Measurements from ENCODE around the gene RTL10. TPM values are rescaled to one million over a fixed set of nuclear protein-coding genes. Genes with fewer than 3 reads are reported as not detected.

Gene RTL10
- polyA plus RNA-seq, 1 donor (not counting 4 experiments of a cell fraction or from before 2014, with no cell fraction given), result 12.9 TPM

DNA sequence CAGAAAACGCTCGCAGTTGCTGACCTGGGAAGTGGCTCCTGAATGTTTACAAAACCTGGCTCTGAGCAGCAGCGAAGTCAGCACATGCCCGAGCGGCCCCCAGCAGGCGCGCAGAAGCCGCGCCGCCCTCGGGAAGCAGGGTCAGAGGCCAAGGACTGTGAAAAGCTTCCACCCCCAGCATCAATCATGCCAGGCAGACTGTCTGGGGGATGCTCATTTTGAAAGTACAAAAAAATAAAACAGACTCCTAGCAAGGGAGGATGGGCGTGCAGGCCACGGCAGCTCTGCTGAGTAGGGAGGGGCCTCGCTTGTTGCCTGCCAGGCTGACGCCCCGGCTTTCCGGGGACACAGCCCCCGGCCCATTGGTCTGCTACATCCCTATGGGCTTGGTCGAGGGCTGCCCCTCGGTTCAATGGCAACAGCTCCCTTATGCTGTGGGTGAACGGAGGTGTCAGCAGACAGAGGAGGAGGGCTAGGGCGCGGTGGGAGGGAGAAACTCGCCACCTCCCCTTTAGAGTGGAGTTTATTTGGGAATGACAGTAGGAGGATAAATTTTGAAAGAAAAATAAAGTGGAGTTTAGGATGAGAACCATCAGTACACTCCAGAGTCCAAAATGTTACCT lies 37.7 kb upstream of the RTL10 start:
- H3K9me3 ChIP-seq (ENCODE audit: control insufficient read depth, low read depth, low read length), result no peaks in the 10 kb centered on the region
- H3K4me3 ChIP-seq (ENCODE audit: control insufficient read depth in 2 of 3, extremely low read depth in 1 of 3, insufficient read depth in 2 of 3, low read depth in 1 of 3, low read length in 3 of 3), result peak overlapping the region in 2 of 3 experiments; percentile 32 to 33
- H3K4me2 ChIP-seq (ENCODE audit: control insufficient read depth, extremely low read depth, insufficient read depth, low read depth, low read length), result peak overlapping the region; percentile 78
- peaks cover 0 to 1% of the 10 kb centered on the region in 2 experiments for H3K36me3 ChIP-seq (ENCODE audit: control insufficient read depth in 2 of 2, extremely low read depth in 1 of 2, insufficient read depth in 2 of 2, low read length in 2 of 2)
- peak overlapping the region; percentile 81 for H3K27ac ChIP-seq (ENCODE audit: control insufficient read depth, insufficient read depth, low read length)
- peak overlapping the region; percentile 30 for H2AFZ ChIP-seq (ENCODE audit: control insufficient read depth, low read length)
- peaks cover 29% of the 10 kb centered on the region for H3K4me1 ChIP-seq (ENCODE audit: control insufficient read depth, extremely low read depth, insufficient read depth, low read length)
- no peak for TF ChIP-seq EZH2 (IDR thresholded peaks at IDR 0.05; ENCODE audit: low read length)
- TF ChIP-seq, protein P1, sequence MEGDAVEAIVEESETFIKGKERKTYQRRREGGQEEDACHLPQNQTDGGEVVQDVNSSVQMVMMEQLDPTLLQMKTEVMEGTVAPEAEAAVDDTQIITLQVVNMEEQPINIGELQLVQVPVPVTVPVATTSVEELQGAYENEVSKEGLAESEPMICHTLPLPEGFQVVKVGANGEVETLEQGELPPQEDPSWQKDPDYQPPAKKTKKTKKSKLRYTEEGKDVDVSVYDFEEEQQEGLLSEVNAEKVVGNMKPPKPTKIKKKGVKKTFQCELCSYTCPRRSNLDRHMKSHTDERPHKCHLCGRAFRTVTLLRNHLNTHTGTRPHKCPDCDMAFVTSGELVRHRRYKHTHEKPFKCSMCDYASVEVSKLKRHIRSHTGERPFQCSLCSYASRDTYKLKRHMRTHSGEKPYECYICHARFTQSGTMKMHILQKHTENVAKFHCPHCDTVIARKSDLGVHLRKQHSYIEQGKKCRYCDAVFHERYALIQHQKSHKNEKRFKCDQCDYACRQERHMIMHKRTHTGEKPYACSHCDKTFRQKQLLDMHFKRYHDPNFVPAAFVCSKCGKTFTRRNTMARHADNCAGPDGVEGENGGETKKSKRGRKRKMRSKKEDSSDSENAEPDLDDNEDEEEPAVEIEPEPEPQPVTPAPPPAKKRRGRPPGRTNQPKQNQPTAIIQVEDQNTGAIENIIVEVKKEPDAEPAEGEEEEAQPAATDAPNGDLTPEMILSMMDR (optimal IDR thresholded peaks at IDR 0.05 in 1 of 3, IDR thresholded peaks at IDR 0.05 in 1 of 3, conservative IDR thresholded peaks at IDR 0.05 in 1 of 3; ENCODE audit: extremely low read depth in 1 of 3, insufficient read depth in 2 of 3, low read length in 3 of 3), result no peak
- H3K9me1 ChIP-seq (ENCODE audit: control insufficient read depth, extremely low read depth, insufficient read depth, low read length), result no peaks in the 10 kb centered on the region
- no peaks in the 10 kb centered on the region for H3K79me2 ChIP-seq (ENCODE audit: control insufficient read depth, insufficient read depth, low read length)
- peak overlapping the region; percentile 67 for H3K9ac ChIP-seq (ENCODE audit: control insufficient read depth, extremely low read depth, insufficient read depth, low read length)
- H3K27me3 ChIP-seq (ENCODE audit: control insufficient read depth, extremely low read depth, insufficient read depth, low read length), result no peaks in the 10 kb centered on the region
- DNase-seq (ENCODE audit: low read depth, low spot score), result no peak
- no peak for FAIRE-seq
- dilution Hi-C loops (cut with MboI; ENCODE audit: extremely low pct_ligation_motif_present, low sequenced_read_pairs), result no loop called here
- no peaks in the 10 kb centered on the region for H4K20me1 ChIP-seq (ENCODE audit: control insufficient read depth, extremely low read depth, insufficient read depth, low read length)

DNA sequence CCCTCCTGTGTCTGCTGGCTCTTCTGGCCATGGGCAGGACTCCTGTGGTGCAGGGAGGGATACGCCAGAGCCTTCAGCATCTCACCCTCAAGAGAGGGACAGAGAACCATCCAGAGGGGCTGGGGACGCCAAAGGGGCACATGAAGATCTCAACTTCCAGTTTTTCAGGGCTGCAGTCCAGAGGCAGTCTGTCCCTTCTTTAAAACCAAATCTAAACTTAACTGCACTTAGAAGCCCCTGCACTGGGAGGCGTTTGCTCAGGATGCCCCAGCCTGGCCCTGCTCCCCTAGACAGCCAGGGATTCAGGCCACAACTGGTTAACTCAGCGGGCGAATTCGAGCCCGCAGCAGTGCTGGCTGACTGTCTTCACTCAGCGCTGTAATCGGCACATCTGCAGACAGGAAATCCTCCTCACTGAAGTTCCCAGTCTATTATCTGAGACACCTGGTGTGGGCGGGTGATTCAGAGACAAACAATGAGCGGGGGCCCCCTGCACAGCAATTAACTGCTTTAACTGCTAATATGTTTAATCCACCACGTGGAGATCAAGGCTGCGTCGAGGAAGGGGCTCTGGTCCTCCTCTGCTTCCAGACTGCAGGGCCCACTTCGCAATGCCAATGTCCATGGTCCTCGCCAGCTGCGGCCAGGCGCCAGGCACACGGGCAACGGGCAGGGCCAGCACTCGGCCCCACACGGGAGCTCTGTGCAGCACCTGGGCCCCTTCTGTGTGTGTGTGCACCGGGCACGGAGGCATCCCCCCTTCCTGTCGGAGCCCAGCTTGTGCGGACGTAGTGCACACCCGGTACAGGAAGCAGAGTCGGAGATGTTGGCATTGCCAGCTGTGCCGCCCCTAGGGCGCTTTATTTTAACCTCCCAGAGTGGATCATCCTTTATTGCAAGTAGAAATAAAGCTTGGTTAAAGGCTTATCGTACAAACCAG lies 36.9 kb upstream of the RTL10 start:
- dilution Hi-C loops (cut with MboI; ENCODE audit: extremely low pct_ligation_motif_present, low sequenced_read_pairs), result no loop called here
- H3K36me3 ChIP-seq (ENCODE audit: control insufficient read depth in 2 of 2, extremely low read depth in 1 of 2, insufficient read depth in 2 of 2, low read length in 2 of 2), result no peaks in the 10 kb centered on the region
- DNase-seq (ENCODE audit: low read depth, low spot score) (peak; percentile 46), FAIRE-seq (peak; percentile 86)
- TF ChIP-seq EZH2 (IDR thresholded peaks at IDR 0.05; ENCODE audit: low read length), result no peak
- TF ChIP-seq, protein P1 (optimal IDR thresholded peaks at IDR 0.05 in 1 of 3, IDR thresholded peaks at IDR 0.05 in 1 of 3, conservative IDR thresholded peaks at IDR 0.05 in 1 of 3; ENCODE audit: extremely low read depth in 1 of 3, insufficient read depth in 2 of 3, low read length in 3 of 3), result no peak
- no peaks in the 10 kb centered on the region for H3K9me3 ChIP-seq (ENCODE audit: control insufficient read depth, low read depth, low read length)
- H3K27ac ChIP-seq (ENCODE audit: control insufficient read depth, insufficient read depth, low read length), result peak overlapping the region; percentile 81
- peak overlapping the region; percentile 67 for H3K9ac ChIP-seq (ENCODE audit: control insufficient read depth, extremely low read depth, insufficient read depth, low read length)
- H3K4me3 ChIP-seq (ENCODE audit: control insufficient read depth in 2 of 3, extremely low read depth in 1 of 3, insufficient read depth in 2 of 3, low read depth in 1 of 3, low read length in 3 of 3), result peak overlapping the region in 2 of 3 experiments; percentile 32 to 33
- H3K4me1 ChIP-seq (ENCODE audit: control insufficient read depth, extremely low read depth, insufficient read depth, low read length), result peaks cover 37% of the 10 kb centered on the region
- H3K4me2 ChIP-seq (ENCODE audit: control insufficient read depth, extremely low read depth, insufficient read depth, low read depth, low read length), result peak overlapping the region; percentile 78
- H2AFZ ChIP-seq (ENCODE audit: control insufficient read depth, low read length), result peak overlapping the region; percentile 43
- H4K20me1 ChIP-seq (ENCODE audit: control insufficient read depth, extremely low read depth, insufficient read depth, low read length), result no peaks in the 10 kb centered on the region
- no peaks in the 10 kb centered on the region for H3K9me1 ChIP-seq (ENCODE audit: control insufficient read depth, extremely low read depth, insufficient read depth, low read length)
- no peaks in the 10 kb centered on the region for H3K79me2 ChIP-seq (ENCODE audit: control insufficient read depth, insufficient read depth, low read length)
- no peaks in the 10 kb centered on the region for H3K27me3 ChIP-seq (ENCODE audit: control insufficient read depth, extremely low read depth, insufficient read depth, low read length)
